Activated CD8-positive, alpha-beta memory T cell treated with anti-CD3 and anti-CD28 coated beads, Interleukin-2, amount 50 U/mL, for 1 hour (primary cell): Measurements from ENCODE around the gene TEX14.
A peak's percentile ranks its signal among the peaks of the same experiment; 100 is the strongest.
"Not testable (repeated sequence)": the region's sequence is repeated elsewhere in the genome, so short reads cannot be mapped to it uniquely, and the experiment has no call there.

Experiments
- DNase-seq: peaks from one replicate; pipeline ENCODE4 v3.0.0-alpha.2; 2020; ENCODE audit errors: extremely low read depth

The TEX14 gene

DNA sequence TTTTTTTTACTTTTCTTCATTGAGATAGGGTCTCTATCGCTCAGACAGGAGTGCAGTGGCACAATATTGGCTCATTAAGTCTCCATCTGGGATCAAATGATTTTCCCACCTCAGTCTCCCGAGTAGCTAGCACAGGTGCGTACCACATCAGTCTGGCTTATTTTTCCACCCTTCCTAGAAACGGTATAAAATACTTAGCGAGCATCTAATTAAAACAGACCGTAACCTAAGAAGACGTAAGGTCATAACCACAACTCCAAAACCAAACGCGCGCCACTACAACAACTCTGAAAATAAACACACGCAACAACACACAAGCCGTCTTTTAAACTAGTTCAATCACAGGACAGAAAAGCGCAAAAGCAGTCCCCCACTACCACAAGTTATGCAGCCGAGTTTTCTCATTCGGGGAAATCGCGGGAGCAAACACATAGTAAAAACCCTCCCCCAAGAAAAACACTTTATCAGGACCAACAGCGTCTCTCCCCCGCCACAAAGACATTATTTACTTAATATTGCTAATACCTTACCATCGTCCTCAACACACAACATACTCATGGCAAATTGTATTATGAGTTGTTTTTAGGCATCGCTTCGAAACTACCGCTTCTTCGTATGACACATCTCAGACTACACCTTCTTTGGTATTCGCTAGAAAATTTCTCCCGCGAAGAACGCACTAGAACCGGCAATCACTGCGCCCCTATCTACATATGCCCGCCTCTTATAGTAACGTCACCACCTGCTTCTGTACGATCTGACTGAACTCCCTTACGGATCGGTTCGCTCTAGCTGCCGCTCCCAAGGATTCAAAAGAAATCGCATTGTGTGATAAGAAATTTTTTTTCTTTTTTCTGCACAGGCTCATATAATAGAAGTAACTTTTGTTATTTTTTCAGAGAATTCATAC, 32.8 kb downstream of the TEX14 start:
- peak; percentile 73 for DNase-seq

DNA sequence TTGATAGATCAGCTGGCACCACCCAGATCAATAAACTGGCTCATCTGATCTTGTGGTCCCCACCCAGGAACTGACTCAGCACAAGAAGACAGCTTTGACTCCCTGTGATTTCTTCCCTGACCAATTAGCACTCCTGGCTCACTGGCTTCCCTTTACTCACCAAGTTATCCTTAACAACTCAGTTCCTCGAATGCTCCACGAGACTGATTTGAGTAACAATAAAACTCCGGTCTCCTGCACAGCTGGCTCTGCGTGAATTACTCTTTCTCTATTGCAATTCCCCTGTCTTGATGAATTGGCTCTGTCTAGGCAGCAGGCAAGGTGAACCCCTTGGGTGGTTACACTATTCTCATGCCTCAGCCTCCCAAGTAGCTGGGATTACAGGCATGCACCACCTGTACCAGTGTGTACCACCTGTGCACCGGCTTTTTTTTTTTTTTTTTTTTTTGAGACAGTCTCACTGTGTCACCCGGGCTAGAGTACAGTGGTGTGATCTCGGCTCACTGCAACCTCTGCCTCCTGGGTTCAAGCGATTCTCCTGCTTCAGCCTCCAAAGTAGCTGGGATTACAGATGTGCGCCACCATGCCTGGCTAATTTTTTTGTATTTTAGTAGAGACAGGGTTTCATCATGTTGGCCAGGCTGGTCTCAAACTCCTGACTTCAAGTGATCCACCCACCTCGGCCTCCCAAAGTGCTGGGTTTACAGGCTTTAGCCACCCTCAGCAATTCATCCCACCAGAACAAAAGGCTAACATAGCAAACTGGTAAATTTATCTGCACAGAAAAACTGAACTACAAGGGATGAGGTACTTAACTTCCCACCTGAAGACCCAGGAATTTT, 33.7 kb downstream of the TEX14 start:
- not testable (repeated sequence) for DNase-seq

DNA sequence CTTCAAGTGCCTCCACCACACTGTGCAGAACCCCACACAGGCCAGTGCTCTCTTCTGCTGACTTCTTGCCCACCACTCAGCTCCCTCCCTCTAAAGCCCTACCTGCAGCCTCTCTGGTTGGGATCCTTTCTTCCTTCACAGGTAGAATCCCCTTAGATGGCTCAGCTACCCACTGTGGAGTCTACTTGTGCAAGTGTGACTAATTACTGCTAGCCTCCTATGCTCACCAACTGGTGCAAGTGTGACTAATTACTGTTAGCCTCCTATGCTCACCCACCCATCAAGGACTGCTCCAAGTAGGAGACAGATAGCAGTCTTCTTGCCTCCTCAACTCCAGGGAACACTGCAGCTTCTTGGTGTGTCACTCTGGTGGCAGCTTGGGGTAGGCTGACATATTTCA, 43.6 kb downstream of the TEX14 start:
- DNase-seq, result no peak

DNA sequence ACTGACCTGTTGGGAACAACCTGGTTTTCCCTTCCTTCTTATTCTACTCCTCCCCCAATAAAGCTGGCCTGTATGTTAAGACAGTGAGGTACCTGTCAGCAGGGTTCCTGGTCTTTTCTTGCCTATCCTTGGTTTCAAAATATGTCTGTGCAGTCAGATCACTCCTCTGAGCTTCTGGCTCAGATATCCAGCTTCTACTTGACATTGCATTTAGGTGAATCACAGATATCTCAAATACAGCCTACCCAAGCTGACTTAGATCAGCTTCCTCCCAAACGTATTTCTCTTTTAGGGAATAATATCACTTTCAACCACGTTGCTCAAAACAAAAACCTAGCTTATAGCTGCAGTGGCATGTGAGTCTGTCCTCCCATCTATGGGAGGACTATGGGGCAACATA, 48.7 kb downstream of the TEX14 start:
- no peak for DNase-seq

DNA sequence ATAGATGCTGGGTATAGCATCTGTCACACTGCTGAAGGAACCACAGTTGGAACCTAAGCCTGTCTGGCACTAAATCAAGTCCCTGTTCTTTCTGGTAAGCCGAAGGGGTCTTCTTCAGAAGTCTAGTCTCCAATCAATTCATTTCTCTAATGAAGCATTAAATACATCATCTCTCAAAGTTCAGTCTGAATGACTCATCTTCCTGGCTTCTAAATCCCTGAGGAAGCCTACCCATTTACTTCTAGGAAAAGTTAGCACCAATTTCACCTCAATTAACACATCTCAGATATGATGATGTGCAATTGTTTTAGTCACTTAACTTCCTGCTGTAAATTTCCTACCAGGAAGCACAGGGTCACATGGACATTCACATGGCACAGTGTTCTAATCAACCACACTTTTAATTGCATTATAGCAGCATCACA, 49.9 kb downstream of the TEX14 start:
- no peak for DNase-seq

DNA sequence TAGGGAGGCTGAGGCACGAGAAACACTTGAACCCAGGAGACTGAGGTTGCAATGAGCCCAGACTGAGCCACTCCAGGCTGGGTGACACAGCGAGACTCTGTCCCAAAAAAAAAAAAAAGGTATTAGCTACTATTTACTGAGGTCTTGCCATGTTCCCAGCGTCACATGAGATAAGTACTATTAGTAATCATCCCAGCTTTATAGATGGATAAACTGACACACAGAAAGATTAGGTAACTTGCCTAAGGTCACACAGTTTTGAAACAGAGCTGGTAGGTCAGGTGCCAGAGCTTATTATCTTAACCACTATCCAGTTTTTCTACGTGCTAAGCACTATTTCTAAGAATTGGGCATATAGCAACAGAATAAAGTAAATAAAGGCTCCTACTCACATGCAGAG, 51.6 kb downstream of the TEX14 start:
- no peak for DNase-seq

DNA sequence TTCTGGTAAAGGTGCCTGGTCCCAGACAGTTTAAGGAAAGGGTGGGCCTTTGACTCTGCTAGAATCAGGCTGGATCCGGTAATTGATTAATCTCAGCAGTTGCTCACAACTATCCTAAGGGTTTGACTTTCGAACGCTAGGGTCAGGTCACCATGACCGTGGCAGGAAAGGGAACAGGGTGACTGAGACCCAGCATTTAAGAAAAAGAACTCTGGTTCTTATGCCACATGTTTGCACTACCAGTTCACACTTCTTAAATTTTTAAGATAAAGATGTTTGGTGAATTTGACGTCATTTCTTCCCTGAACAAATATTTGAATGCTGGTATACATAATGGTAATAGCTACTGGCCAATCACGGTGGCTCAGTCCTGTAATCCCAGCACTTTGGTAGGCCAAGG, 52.2 kb downstream of the TEX14 start:
- no peak for DNase-seq

DNA sequence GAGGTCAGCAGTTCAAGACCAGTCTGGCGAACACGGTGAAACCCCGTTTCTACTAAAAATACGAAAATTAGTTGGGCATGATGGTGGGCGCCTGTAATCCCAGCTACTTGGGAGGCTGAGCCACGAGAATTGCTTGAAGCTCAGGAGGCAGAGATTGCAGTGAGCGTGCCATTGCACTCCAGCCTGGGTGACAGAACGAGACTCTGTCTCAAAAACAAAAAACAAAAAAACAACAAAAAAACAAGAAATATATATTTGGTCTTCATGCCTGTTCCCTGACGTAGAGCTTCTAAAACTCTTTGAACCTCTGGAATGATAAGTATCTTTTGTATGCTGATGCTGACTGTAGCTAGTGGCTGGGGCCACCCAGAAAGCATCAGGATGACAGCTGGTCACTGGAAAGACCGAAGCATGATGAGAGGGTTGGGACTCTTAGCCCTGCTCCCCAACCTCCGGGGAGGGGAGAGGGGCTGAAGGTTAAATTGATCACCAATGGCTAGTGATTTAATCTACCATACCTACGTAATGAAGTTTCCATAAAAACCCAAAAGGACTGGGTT, 54.8 kb downstream of the TEX14 start:
- no peak for DNase-seq

DNA sequence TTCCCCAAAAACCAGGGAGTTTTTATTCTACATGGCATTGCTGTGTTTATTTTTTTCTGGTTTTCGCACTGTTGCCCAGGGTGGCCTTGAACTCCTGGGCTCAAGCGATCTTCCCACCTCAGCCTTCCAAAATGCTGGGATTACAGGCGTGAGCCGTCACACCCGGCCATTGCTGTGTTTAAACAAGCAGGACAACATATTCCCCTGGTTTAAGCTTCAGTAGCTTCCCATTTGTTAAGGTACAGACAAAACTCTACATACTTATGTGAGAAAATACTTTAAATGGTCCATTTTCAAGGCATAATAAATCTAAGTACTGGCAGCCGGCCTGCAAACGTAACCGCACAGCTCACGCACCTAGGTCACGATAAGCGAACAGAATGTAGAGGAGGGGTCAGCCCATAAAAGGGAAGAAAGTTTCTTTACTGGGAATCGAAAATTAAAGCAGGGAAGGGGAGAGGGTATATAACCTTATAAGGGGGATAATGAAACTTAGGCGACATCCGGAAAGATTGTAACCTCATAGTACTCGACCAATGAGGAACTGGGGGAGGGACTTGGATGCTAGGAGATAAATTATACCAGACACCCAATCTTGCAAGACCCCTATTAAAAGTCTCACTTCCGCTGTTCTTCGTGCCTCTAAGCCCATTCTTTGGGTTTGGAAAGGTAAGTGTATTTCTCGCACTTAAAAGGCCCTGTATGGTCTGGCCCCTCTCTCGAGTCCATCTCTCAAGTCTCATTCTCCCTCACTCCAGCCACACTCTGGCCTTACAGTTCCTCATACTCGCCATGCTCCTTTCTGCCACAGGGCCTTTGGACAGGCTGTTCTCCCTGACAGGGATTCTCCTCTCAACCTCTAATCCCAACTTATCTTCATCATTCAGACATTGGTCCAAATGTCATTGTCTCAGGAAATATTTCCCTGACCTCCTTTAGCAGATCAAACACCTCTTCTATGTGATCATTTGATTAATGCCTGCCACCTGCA, 59.2 kb downstream of the TEX14 start:
- DNase-seq, result no peak

DNA sequence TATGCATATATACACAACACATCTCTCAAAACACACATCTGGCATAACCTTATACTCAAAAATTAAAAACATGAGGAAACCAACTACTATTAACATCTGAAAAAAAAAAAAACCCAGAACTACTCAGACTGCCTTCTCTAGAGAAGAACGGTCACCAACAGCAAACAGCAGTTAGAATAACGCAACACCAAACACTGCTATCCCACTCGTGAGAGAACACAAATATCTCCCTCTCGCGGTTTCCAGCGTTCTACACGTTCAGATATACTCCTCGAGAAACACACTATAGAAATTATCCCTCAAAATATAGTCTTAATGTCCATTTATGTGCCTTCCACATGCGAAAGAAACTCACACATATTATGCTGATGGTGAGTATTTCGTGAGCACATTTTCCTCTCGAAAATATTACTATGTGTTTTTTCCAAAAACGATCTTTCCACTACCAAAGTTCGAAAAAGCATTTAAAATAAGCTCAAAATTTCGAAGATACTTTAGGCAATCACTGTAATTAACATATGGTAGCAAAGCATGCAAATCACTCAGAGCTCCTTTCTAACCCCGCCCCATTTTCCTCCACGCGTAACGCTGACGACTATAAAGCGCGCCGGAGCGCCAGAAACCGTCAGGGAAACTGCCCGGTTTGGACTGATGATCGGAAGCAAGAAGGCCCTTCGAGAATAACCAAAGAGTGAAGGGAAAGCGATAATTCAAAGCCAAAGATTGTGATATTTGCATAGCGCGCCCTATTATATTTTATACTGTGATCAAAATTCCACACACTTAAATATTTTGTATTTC, 60.1 kb downstream of the TEX14 start:
- peak; percentile 90 for DNase-seq

DNA sequence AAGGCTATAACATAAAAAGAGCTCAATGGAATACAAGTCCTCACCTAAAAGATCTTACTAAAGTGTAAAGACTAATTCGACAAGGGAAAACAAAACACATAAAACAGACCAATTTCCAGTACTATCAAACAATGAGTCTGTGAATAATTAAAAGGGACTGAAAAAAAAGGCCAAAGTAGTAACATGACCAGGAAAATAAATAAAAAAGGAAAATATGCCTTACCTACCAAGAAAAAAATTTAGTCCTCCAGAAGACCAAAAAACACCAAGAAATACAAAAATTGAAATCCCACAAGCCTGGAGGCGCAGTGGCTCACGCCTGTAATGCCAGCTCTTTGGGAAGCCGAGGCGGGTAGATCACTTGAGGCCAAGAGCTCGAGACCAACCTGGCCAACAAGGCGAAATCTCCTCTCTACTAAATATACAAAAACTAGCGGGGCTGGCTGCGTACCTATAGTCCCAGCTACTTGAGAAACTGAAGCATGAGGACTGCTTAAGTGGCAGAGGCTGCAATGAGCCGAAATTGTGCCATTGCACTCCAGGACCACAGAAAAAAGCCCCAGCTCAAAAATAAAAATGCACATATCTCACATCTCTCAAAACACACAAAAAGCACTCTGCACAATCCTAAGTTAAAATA, 60.8 kb downstream of the TEX14 start:
- no peak for DNase-seq

DNA sequence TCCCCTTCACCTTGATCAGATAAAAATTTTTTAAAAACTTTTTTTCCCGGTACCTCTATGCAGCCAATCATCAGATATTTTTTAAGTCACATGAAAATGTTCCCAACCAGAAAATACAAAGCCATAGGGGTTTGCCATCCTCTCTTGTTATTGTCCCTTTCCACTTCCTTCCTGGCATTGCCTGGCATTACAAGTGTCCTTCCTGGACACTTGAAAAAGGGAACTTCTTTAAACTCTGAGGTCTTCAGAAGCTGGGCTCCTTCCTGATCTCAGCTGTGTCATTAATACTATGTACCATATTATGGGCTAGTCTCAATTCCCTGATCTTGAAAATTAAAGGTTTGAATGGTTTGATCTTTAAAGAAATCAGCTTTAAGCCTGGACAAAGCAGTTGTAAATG, 64.9 kb downstream of the TEX14 start:
- no peak for DNase-seq

DNA sequence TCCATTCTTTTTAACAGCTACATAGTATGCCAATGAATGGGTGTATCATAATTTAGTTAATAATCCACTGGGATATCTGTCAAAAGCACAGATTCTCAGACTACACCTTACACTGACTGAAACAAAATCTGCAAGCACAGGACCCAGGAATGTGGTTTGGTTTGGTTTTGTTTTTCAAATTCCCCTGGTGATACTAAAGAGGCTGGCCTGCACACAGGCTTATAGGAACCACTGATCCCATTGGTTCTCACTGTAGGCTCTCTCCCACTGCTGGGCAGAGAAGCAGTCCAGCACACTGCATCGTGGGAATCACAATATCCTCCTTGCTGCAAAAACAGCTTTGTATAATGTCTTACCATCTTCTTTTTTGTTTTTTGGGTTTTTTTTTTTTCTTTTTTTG, 67.1 kb downstream of the TEX14 start:
- no peak for DNase-seq

DNA sequence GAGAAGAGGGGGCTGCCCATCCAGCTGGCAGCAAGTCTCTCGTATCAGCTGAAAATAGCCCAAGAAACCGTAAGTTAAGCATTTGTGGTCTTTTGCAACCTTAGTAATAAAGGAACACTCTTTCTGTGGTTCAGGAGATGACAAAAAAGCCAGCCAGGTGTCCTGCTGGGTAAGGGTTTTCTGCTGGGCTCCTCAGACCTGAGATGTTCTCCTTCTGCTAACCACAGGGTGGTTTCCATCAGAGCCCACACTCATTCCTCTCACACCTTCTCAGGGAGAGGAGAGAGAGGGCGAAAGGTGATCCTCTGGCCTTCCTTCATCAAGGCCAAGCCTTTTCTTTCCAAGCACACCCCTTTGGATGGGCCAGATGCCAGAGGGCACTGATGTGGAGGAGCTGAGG, 70.7 kb downstream of the TEX14 start:
- no peak for DNase-seq

DNA sequence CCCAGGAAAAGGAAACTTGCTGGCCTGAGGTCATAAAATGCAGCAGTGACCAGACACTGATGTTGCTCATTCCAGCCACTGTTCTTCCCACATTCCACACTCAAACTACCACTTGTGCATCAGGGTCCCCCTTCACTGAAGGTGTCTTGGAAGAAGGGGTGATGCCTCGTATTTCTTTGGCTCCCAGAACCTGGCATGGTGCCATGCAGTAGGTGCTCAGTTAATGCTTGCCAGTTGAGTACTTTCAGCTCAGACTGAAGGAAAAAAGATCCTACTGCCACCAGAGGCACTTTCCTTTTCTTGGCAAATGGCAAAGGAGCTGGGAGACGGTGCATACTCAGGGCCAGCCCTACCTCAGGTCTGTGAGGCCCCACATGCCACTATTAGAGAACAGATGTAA, 73.5 kb downstream of the TEX14 start:
- no peak for DNase-seq

DNA sequence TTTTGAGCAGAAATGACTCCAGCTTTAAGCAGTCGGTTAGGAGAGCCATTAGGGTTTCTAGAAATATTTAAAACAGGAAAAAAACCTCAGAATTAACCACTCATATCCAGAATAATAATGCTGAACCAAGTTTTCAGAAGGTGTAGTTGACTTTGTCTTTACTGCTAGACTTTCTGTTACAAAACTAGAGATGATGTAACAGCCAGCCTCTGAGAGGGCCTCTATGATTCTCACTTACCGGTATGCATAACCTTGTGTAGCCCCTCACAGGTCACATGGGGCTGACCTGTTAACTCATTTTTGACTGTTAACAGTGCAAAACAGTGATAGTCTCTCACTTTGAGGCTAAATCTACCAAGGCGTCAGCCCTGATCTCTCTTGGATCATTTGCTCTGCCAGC, 74.3 kb downstream of the TEX14 start:
- DNase-seq, result no peak

DNA sequence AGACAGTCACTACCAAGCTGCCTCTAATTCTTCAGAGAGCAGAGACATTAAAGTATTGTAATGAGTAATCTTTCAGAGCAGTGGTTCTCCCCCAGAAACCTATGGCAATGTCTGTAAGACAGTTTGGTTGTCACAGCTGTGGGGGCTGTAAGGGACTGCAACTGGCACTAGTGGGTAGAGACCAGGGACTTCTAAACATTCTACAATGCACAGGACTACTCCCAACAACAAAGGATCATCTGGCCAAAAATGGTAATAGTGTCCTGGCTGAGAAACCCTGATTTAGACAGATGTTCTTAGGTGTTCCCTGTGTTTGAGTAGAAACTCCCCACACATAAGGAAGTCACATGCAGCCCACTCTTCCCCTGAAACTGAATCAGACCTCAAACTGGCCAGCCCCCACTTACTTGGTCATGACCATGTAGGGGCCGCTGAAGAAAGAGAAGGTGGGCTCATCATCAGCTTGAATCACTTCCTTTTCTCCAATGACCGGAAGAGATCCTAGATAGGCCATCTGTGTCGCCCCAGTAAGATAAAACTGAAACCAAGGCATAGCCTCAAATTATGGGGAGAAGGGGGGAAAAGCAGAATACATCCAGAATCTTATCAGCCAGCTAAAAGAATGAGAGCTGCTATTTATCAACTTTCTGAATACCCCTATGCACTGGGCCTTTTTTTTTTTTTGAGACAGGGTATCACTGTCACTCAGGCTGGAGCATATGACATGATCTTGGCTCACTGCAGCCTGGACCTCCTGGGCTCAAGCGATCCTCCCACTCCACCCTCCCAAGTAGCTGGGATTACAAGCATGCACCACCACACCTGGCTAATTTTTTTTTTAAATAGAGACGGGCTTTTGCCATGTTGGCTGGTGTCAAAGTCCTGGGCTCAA, 75.8 kb downstream of the TEX14 start:
- no peak for DNase-seq

DNA sequence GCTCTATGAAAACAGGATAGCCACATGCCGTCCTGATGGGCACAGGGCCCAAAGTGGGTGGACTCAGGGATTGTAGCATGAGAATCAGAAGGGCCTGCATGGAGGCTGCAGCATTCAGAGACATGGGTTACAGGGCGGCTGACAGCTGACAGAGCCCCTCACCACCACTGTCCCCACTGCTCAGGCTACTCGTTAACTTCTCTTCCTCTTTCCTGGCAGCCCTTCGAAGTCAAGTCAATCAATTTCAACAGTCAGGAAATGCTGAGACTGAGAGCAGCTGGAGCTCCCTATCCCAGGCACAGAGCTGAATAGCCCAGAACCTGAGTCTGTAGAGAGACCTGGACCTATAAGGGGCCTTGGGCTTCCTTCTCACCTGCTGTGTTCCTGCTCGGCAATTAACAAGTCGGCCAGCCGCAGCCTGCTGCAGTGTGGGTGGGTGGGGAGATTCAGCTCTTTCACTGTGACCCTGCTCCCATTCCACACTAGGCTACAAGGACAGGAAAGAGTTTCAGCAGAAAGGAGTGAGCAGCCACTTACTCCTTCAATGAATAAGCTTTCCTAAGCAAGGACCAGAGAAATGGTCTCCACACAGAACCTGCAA, 76.9 kb downstream of the TEX14 start:
- DNase-seq, result no peak

DNA sequence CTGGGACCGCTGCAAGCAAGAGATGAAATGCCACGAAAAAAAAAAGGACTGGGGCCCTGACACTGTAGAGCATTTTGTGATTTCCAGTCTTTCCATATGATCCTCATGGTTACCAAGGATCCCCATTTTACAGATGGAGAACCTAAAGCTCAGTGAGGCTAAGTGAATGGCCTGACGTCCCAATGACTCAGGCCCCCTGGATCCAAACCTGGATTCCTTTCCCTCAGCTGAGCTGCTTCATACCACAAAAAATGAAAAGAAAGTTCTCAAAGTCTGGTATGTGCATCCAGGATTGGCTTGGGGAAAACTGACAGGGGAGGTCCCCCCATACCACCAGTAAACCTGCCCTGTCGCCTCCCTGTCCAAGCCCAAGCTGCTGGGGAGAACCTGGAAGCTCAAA, 80.5 kb downstream of the TEX14 start:
- DNase-seq, result no peak
